ENCODE results near the gene TWIST1. TPM values are rescaled to one million over a fixed set of nuclear protein-coding genes. Genes with fewer than 3 reads are reported as not detected.

Gene TWIST1
- total RNA-seq, 2 experiments from 2014 or later: not detected

DNA sequence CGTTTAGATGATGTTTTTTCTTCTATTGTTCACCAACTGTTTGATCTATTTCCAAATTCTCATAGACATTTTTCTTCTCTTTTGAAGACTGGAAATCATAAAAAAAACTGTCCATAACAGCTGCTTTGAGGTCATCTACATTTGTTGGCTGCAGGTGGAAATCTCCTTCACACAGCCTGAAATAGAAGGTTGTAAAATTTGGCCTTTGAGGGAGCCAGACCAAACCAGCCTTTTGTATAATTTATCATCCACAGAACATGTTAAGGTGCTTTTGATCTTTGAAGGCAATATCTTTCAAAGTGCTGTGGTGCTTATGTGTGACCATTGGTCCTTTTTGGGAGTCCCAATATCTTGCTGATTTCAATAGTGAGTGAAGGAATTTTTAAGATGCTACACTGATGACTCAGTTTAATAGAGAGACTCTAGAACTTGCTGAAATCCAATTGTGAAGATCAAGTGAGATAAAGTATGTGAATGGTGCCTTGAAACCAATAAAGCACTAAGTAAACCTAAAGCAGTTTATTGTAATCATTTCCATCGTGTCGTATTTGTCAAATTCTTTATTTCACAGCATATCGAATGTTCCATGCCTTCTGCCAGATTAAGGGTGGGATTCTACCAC is 22.4 kb upstream of the TWIST1 start:
- Mint-ChIP-seq H3K4me3 (no peak overlapping the region), H3K36me3 (ENCODE audit: low read depth) (no peaks in the 10 kb centered on the region), H3K9me3 (peaks cover 2% of the 10 kb centered on the region), H3K27ac (no peak overlapping the region), H3K4me1 (ENCODE audit: low read depth) (no peaks in the 10 kb centered on the region), H3K27me3 (peaks cover 24% of the 10 kb centered on the region)
- DNase-seq: no peak
- peaks cover 12 to 24% of the 10 kb centered on the region in 2 experiments for H3K27me3 ChIP-seq (ENCODE audit: control insufficient read depth in 1 of 2, insufficient read depth in 2 of 2, low read length in 2 of 2)
- TF ChIP-seq CTCF (IDR thresholded peaks at IDR 0.05): no peak
- no peak for ATAC-seq (ENCODE audit: poor library complexity)
- H3K36me3 ChIP-seq (ENCODE audit: insufficient read depth, low read length): no peaks in the 10 kb centered on the region
- CTCF ChIA-PET: no interaction called here
- intact Hi-C loops (cut with DNase I, micrococcal nuclease): no loop called here
- H3K4me3 ChIP-seq (ENCODE audit: low read length): no peak overlapping the region
- no peaks in the 10 kb centered on the region for H3K4me1 ChIP-seq (ENCODE audit: insufficient read depth, low read length)
- H3K9me3 ChIP-seq (ENCODE audit: control insufficient read depth in 1 of 2, insufficient read depth in 1 of 2, low read length in 2 of 2): peaks cover 0 to 20% of the 10 kb centered on the region in 2 experiments
- no peak overlapping the region for H3K27ac ChIP-seq (ENCODE audit: low read depth in 1 of 2, low read length in 2 of 2)
- POLR2A ChIA-PET: no interaction called here

GRCh38 chr7:19133886-19134285 is 16.4 kb upstream of the TWIST1 start:
- DNase-seq (no peak), ATAC-seq (ENCODE audit: poor library complexity) (no peak)
- Histone ChIP-seq H3K4me3 (ENCODE audit: low read length) (no peak overlapping the region), H3K27me3 (ENCODE audit: control insufficient read depth in 1 of 2, insufficient read depth in 2 of 2, low read length in 2 of 2) (no peaks in the 10 kb centered on the region), H3K36me3 (ENCODE audit: insufficient read depth, low read length) (no peaks in the 10 kb centered on the region), H3K27ac (ENCODE audit: low read depth in 1 of 2, low read length in 2 of 2) (no peak overlapping the region), H3K4me1 (ENCODE audit: insufficient read depth, low read length) (no peaks in the 10 kb centered on the region), H3K9me3 (ENCODE audit: control insufficient read depth in 1 of 2, insufficient read depth in 1 of 2, low read length in 2 of 2) (peaks cover 0 to 5% of the 10 kb centered on the region in 2 experiments)
- Mint-ChIP-seq H3K27ac (no peak overlapping the region), H3K9me3 (peaks cover 2% of the 10 kb centered on the region), H3K27me3 (no peaks in the 10 kb centered on the region), H3K4me3 (no peak overlapping the region), H3K36me3 (ENCODE audit: low read depth) (no peaks in the 10 kb centered on the region), H3K4me1 (ENCODE audit: low read depth) (no peaks in the 10 kb centered on the region)
- intact Hi-C loops (cut with DNase I, micrococcal nuclease): no loop called here
- CTCF ChIA-PET: no interaction called here
- TF ChIP-seq CTCF (IDR thresholded peaks at IDR 0.05): no peak
- POLR2A ChIA-PET: no interaction called here

GRCh38 chr7:19133390-19133789 is 16.0 kb upstream of the TWIST1 start:
- intact Hi-C loops (cut with DNase I, micrococcal nuclease): no loop called here
- no peak overlapping the region for H3K27ac ChIP-seq (ENCODE audit: low read depth in 1 of 2, low read length in 2 of 2)
- H3K4me3 ChIP-seq (ENCODE audit: low read length): no peak overlapping the region
- no peak for DNase-seq
- CTCF ChIA-PET: no interaction called here
- no peaks in the 10 kb centered on the region for H3K27me3 ChIP-seq (ENCODE audit: control insufficient read depth in 1 of 2, insufficient read depth in 2 of 2, low read length in 2 of 2)
- Mint-ChIP-seq H3K4me1 (ENCODE audit: low read depth) (no peaks in the 10 kb centered on the region), H3K4me3 (no peak overlapping the region), H3K27me3 (no peaks in the 10 kb centered on the region), H3K9me3 (peaks cover under 1% of the 10 kb centered on the region), H3K27ac (no peak overlapping the region), H3K36me3 (ENCODE audit: low read depth) (no peaks in the 10 kb centered on the region)
- no peak for TF ChIP-seq CTCF (IDR thresholded peaks at IDR 0.05)
- H3K36me3 ChIP-seq (ENCODE audit: insufficient read depth, low read length): no peaks in the 10 kb centered on the region
- POLR2A ChIA-PET: no interaction called here
- ATAC-seq (ENCODE audit: poor library complexity): no peak
- H3K9me3 ChIP-seq (ENCODE audit: control insufficient read depth in 1 of 2, insufficient read depth in 1 of 2, low read length in 2 of 2): peaks cover 0 to 5% of the 10 kb centered on the region in 2 experiments
- H3K4me1 ChIP-seq (ENCODE audit: insufficient read depth, low read length): no peaks in the 10 kb centered on the region
